GM23248 (cell line): Measurements from ENCODE around the gene PPP1R3E.

Experiments
- EZH2 ChIP-seq: fragments of 200-600 bp; sonication (generic); IDR thresholded peaks from 2 replicates; pipeline ENCODE4 v1.6.1; 2018; ENCODE audit warnings: antibody characterized with exemption, mild to moderate bottlenecking; ENCODE audit not compliant: insufficient read depth, poor library complexity, severe bottlenecking
- EZH2phosphoT487 ChIP-seq: fragments of 200-600 bp; sonication (generic); IDR thresholded peaks from 2 replicates; pipeline ENCODE4 v1.6.1; 2018; ENCODE audit warnings: antibody characterized with exemption, moderate library complexity, mild to moderate bottlenecking, low read depth; ENCODE audit not compliant: insufficient read depth

GRCh38 chr14:23324455-23324846 lies 21.8 kb upstream of the PPP1R3E start:
- no peak for TF ChIP-seq EZH2
- TF ChIP-seq EZH2phosphoT487 = no peak
